ENCODE data around the gene LRRC41. TPM values are rescaled to one million over a fixed set of nuclear protein-coding genes. Genes with fewer than 3 reads are reported as not detected.

Gene LRRC41
- total and polyA plus RNA-seq, 2 experiments from 2014 or later: 20.1 to 69.4 TPM

GRCh38 chr1:46280092-46280491 is 23.3 kb downstream of the LRRC41 start (continued):
- TF ChIP-seq, protein P1, sequence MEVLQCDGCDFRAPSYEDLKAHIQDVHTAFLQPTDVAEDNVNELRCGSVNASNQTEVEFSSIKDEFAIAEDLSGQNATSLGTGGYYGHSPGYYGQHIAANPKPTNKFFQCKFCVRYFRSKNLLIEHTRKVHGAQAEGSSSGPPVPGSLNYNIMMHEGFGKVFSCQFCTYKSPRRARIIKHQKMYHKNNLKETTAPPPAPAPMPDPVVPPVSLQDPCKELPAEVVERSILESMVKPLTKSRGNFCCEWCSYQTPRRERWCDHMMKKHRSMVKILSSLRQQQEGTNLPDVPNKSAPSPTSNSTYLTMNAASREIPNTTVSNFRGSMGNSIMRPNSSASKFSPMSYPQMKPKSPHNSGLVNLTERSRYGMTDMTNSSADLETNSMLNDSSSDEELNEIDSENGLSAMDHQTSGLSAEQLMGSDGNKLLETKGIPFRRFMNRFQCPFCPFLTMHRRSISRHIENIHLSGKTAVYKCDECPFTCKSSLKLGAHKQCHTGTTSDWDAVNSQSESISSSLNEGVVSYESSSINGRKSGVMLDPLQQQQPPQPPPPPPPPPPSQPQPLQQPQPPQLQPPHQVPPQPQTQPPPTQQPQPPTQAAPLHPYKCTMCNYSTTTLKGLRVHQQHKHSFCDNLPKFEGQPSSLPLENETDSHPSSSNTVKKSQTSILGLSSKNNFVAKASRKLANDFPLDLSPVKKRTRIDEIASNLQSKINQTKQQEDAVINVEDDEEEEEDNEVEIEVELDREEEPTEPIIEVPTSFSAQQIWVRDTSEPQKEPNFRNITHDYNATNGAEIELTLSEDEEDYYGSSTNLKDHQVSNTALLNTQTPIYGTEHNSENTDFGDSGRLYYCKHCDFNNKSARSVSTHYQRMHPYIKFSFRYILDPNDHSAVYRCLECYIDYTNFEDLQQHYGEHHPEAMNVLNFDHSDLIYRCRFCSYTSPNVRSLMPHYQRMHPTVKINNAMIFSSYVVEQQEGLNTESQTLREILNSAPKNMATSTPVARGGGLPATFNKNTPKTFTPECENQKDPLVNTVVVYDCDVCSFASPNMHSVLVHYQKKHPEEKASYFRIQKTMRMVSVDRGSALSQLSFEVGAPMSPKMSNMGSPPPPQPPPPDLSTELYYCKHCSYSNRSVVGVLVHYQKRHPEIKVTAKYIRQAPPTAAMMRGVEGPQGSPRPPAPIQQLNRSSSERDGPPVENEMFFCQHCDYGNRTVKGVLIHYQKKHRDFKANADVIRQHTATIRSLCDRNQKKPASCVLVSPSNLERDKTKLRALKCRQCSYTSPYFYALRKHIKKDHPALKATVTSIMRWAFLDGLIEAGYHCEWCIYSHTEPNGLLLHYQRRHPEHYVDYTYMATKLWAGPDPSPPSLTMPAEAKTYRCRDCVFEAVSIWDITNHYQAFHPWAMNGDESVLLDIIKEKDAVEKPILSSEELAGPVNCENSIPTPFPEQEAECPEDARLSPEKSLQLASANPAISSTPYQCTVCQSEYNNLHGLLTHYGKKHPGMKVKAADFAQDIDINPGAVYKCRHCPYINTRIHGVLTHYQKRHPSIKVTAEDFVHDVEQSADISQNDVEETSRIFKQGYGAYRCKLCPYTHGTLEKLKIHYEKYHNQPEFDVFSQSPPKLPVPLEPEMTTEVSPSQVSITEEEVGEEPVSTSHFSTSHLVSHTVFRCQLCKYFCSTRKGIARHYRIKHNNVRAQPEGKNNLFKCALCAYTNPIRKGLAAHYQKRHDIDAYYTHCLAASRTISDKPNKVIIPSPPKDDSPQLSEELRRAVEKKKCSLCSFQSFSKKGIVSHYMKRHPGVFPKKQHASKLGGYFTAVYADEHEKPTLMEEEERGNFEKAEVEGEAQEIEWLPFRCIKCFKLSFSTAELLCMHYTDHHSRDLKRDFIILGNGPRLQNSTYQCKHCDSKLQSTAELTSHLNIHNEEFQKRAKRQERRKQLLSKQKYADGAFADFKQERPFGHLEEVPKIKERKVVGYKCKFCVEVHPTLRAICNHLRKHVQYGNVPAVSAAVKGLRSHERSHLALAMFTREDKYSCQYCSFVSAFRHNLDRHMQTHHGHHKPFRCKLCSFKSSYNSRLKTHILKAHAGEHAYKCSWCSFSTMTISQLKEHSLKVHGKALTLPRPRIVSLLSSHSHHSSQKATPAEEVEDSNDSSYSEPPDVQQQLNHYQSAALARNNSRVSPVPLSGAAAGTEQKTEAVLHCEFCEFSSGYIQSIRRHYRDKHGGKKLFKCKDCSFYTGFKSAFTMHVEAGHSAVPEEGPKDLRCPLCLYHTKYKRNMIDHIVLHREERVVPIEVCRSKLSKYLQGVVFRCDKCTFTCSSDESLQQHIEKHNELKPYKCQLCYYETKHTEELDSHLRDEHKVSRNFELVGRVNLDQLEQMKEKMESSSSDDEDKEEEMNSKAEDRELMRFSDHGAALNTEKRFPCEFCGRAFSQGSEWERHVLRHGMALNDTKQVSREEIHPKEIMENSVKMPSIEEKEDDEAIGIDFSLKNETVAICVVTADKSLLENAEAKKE (CRISPR knock-in tag; IDR thresholded peaks at IDR 0.05): no peak

DNA sequence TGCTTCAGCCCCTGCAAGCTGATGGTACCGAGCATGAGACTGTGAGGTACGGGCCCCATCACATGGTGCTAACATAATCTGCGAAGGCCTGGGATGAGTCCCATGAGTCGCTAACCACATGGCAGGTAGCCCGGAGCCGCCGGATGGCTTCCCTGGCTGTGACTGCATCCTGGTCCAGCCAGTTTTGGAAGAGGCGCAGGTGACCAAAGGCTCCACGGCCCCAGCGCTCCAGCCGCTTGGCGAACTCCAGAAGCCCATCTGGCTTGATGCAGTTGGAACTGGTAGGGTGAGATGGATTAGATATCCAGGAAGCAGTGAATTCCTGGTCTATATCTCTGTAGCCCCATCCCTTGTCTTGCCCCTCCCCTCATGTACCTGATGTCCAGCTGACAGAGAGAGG is 24.6 kb downstream of the LRRC41 start:
- Mint-ChIP-seq H3K4me3 (no peak overlapping the region), H3K27ac (no peak overlapping the region), H3K4me1 (no peaks in the 10 kb centered on the region; the same call in 2 of the 3 replicates), H3K9me3 (no peaks in the 10 kb centered on the region), H3K36me3 (ENCODE audit: low read depth) (peaks cover 68% of the 10 kb centered on the region), H3K27me3 (ENCODE audit: insufficient read depth, low read depth, poor library complexity) (peaks cover 7% of the 10 kb centered on the region)
- Histone ChIP-seq H3K27ac (ENCODE audit: low read depth) (no peak overlapping the region), H4K20me1 (replicated peaks; ENCODE audit: insufficient read depth) (peaks cover 4% of the 10 kb centered on the region), H3K4me3 (no peak overlapping the region), H3K9me2 (ENCODE audit: insufficient read depth) (no peaks in the 10 kb centered on the region), H3K4me1 (ENCODE audit: insufficient read depth) (no peaks in the 10 kb centered on the region), H3K79me2 (replicated peaks; ENCODE audit: insufficient read depth) (no peaks in the 10 kb centered on the region), H2AFZ (no peak overlapping the region), H3F3A (replicated peaks; ENCODE audit: low read depth) (0 out of 2 replicates have a peak, but pooled peaks cover 18% of the 10 kb centered on the region), H3K36me3 (ENCODE audit: insufficient read depth) (peaks cover 40% of the 10 kb centered on the region), H3K4me2 (no peak overlapping the region), H3K27me3 (ENCODE audit: insufficient read depth) (no peaks in the 10 kb centered on the region)
- TF ChIP-seq CREB1 (CRISPR knock-in tag; IDR thresholded peaks at IDR 0.05; ENCODE audit: low read depth) (no peak), STAT1 (IDR thresholded peaks at IDR 0.05; ENCODE audit: unreplicated experiment) (no peak), NANOG (IDR thresholded peaks at IDR 0.05; ENCODE audit: borderline replicate concordance) (no peak), EZH2phosphoT487 (IDR thresholded peaks at IDR 0.05; ENCODE audit: unreplicated experiment) (no peak), JUNB (IDR thresholded peaks at IDR 0.05; ENCODE audit: unreplicated experiment) (no peak), POLR2AphosphoS5 (IDR thresholded peaks at IDR 0.05; ENCODE audit: low read depth) (no peak), ZNF114 (CRISPR knock-in tag; IDR thresholded peaks at IDR 0.05) (no peak), EZH2 (IDR thresholded peaks at IDR 0.05; ENCODE audit: low read depth, unreplicated experiment) (no peak), ZNF331 (CRISPR knock-in tag; IDR thresholded peaks at IDR 0.05; ENCODE audit: low read depth) (no peak)
- TF ChIP-seq, protein P2, sequence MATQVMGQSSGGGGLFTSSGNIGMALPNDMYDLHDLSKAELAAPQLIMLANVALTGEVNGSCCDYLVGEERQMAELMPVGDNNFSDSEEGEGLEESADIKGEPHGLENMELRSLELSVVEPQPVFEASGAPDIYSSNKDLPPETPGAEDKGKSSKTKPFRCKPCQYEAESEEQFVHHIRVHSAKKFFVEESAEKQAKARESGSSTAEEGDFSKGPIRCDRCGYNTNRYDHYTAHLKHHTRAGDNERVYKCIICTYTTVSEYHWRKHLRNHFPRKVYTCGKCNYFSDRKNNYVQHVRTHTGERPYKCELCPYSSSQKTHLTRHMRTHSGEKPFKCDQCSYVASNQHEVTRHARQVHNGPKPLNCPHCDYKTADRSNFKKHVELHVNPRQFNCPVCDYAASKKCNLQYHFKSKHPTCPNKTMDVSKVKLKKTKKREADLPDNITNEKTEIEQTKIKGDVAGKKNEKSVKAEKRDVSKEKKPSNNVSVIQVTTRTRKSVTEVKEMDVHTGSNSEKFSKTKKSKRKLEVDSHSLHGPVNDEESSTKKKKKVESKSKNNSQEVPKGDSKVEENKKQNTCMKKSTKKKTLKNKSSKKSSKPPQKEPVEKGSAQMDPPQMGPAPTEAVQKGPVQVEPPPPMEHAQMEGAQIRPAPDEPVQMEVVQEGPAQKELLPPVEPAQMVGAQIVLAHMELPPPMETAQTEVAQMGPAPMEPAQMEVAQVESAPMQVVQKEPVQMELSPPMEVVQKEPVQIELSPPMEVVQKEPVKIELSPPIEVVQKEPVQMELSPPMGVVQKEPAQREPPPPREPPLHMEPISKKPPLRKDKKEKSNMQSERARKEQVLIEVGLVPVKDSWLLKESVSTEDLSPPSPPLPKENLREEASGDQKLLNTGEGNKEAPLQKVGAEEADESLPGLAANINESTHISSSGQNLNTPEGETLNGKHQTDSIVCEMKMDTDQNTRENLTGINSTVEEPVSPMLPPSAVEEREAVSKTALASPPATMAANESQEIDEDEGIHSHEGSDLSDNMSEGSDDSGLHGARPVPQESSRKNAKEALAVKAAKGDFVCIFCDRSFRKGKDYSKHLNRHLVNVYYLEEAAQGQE (IDR thresholded peaks at IDR 0.05; ENCODE audit: unreplicated experiment): no peak
- TF ChIP-seq, protein P3, sequence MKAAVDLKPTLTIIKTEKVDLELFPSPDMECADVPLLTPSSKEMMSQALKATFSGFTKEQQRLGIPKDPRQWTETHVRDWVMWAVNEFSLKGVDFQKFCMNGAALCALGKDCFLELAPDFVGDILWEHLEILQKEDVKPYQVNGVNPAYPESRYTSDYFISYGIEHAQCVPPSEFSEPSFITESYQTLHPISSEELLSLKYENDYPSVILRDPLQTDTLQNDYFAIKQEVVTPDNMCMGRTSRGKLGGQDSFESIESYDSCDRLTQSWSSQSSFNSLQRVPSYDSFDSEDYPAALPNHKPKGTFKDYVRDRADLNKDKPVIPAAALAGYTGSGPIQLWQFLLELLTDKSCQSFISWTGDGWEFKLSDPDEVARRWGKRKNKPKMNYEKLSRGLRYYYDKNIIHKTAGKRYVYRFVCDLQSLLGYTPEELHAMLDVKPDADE (IDR thresholded peaks at IDR 0.05): no peak
- TF ChIP-seq, protein P4, sequence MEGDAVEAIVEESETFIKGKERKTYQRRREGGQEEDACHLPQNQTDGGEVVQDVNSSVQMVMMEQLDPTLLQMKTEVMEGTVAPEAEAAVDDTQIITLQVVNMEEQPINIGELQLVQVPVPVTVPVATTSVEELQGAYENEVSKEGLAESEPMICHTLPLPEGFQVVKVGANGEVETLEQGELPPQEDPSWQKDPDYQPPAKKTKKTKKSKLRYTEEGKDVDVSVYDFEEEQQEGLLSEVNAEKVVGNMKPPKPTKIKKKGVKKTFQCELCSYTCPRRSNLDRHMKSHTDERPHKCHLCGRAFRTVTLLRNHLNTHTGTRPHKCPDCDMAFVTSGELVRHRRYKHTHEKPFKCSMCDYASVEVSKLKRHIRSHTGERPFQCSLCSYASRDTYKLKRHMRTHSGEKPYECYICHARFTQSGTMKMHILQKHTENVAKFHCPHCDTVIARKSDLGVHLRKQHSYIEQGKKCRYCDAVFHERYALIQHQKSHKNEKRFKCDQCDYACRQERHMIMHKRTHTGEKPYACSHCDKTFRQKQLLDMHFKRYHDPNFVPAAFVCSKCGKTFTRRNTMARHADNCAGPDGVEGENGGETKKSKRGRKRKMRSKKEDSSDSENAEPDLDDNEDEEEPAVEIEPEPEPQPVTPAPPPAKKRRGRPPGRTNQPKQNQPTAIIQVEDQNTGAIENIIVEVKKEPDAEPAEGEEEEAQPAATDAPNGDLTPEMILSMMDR (conservative IDR thresholded peaks at IDR 0.05; ENCODE audit: low read depth in 2 of 2): no peak
- DNase-seq (ENCODE audit: low spot score): no peak
- no peak for ATAC-seq

Data from GM23338 (cell line).